C4-2B (cell line): ENCODE measurements around the gene BIRC3.

Experiments used
- ZFX ChIP-seq: fragments of 450-650 bp; IDR thresholded peaks from 2 replicates; pipeline ENCODE4 v1.6.1; 2017
- TF ChIP-seq, protein P1 (sequence below): fragments of 450-650 bp; conservative IDR thresholded peaks from 2 replicates; pipeline ENCODE4 v1.5.1; 2017; ENCODE audit warnings: mild to moderate bottlenecking

GRCh38 chr11:102325088-102325487, 7.8 kb downstream of the BIRC3 start:
- TF ChIP-seq, protein P1, sequence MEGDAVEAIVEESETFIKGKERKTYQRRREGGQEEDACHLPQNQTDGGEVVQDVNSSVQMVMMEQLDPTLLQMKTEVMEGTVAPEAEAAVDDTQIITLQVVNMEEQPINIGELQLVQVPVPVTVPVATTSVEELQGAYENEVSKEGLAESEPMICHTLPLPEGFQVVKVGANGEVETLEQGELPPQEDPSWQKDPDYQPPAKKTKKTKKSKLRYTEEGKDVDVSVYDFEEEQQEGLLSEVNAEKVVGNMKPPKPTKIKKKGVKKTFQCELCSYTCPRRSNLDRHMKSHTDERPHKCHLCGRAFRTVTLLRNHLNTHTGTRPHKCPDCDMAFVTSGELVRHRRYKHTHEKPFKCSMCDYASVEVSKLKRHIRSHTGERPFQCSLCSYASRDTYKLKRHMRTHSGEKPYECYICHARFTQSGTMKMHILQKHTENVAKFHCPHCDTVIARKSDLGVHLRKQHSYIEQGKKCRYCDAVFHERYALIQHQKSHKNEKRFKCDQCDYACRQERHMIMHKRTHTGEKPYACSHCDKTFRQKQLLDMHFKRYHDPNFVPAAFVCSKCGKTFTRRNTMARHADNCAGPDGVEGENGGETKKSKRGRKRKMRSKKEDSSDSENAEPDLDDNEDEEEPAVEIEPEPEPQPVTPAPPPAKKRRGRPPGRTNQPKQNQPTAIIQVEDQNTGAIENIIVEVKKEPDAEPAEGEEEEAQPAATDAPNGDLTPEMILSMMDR = 0 out of 2 replicates have a peak, but pooled peaks have one; percentile 8
- TF ChIP-seq ZFX = no peak
